ENCODE data around the gene TBC1D14.

DNA sequence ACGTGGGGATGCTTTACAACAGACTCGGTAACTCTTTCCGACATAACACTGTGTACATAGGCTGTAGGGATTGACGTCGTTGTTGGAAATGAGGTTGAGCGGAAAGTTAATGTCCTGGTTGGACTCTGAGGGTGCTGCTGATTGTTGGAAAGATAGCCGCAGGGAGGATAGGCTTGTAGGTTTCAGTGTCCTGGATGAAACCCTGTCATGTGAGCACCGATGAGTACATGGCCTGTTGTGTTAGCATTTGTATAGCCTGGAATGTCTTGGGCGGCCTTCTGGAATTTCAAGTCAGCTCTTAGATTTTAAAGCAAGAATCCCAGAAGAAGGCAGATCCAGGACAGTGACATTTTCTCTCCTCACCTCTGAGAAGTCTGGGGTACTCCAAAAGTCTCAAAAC lies 63.3 kb downstream of the TBC1D14 start:
- TF ChIP-seq CTCF (IDR thresholded peaks at IDR 0.05; ENCODE audit: poor library complexity) (no peak), EZH2 (IDR thresholded peaks at IDR 0.05; ENCODE audit: borderline replicate concordance) (no peak), EZH2phosphoT487 (IDR thresholded peaks at IDR 0.05; ENCODE audit: low read depth, severe bottlenecking, unreplicated experiment) (no peak)
